ENCODE results near the gene IZUMO4. TPM values are rescaled to one million over a fixed set of nuclear protein-coding genes. Genes with fewer than 3 reads are reported as not detected.
A peak's percentile ranks its signal among the peaks of the same experiment; 100 is the strongest.
"Not testable (repeated sequence)": the region's sequence is repeated elsewhere in the genome, so short reads cannot be mapped to it uniquely, and the experiment has no call there.

The IZUMO4 gene
- total and polyA plus RNA-seq, 11 donors, result 1.7 to 6.2 (median 2.6) TPM; not detected in 1

DNA sequence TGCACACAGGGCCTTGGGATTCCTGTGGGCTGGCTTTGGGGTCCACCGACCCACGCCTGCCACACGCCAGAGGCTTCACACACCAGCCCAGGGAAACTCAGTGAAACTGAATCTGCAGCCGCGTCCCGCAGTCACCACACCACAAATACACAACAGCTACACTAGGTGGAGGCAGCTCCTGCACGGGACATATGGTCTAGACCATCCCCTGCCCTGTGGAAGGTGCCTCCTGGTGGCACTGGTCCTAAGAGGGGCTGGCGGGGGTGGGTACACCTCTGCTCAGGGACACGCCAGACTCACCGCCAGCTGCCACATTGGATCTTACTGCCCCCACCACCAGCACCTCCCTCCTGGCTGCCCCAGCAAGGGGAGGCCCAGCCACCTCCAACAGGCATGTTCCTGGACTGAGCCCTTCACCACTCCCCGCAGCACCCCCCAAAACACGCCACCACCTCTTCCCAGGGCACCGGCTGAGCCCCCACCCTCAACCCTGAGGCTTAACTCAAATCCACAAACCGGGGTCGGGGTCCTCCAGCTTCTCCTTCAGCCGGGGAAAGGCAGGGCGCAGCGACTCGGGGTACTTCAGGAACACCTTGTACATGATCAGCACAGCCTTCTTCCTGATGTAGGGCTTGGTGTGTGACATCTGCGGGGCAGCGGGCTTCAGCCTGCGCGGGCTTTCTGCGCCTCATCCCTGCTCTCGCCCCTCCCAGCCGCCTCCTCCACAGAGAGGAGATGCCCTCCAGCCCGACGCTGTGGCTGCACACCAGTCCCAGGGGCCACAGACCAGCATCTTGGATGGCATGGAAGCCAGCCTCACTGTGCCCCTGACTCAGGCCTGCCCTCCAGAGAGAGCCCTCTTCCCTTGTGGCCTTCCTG lies 33.4 kb downstream of the IZUMO4 start:
- peaks cover 0 to 85% (median 58%) of the 10 kb centered on the region in 9 donors for H3K36me3 ChIP-seq
- 91 to 95% (median 92%) methylated on average over 24 to 28 of the region's 28 CpGs for WGBS, 4 donors
- H3K4me3 ChIP-seq, result no peak overlapping the region
- H3K27me3 ChIP-seq, result no peaks in the 10 kb centered on the region
- H3K4me1 ChIP-seq, result peaks cover 0 to 32% (median 15%) of the 10 kb centered on the region in 12 donors
- TF ChIP-seq POLR2A (IDR thresholded peaks at IDR 0.05), result no peak
- no peak for DNase-seq
- no peaks in the 10 kb centered on the region for H3K9me3 ChIP-seq
- ATAC-seq, result peak in 1 of 4 donors; percentile 1
- intact Hi-C loops (cut with DNase I), result no loop called here
- peak overlapping the region in 11 of 12 donors; percentile 49 to 96 (median 72) for H3K27ac ChIP-seq

GRCh38 chr19:2131012-2131975 lies 34.6 kb downstream of the IZUMO4 start:
- ATAC-seq; DNase-seq; H3K4me3 ChIP-seq; H3K27me3 ChIP-seq; H3K9me3 ChIP-seq; intact Hi-C loops (cut with DNase I): not testable (repeated sequence)
- peak overlapping the region in 2 of 12 donors; percentile 92 to 96 for H3K27ac ChIP-seq
- H3K36me3 ChIP-seq, result peaks cover 0 to 83% (median 54%) of the 10 kb centered on the region in 9 donors
- WGBS, 4 donors, result 85 to 95% (median 91%) methylated on average over 25 to 67 of the region's 67 CpGs
- peaks cover 0 to 32% (median 15%) of the 10 kb centered on the region in 12 donors for H3K4me1 ChIP-seq

- WGBS, 4 donors, result 89 to 96% (median 95%) methylated on average over 12 to 14 of the region's 14 CpGs
- TF ChIP-seq CTCF (IDR thresholded peaks at IDR 0.05) (no peak), POLR2A (IDR thresholded peaks at IDR 0.05) (no peak)
- DNase-seq (no peak), ATAC-seq (no peak)
- H3K4me3 ChIP-seq, result no peak overlapping the region
- intact Hi-C loops (cut with DNase I), result no loop called here
- H3K36me3 ChIP-seq, result peaks cover 0 to 83% (median 54%) of the 10 kb centered on the region in 9 donors
- peaks cover 0 to 28% (median 14%) of the 10 kb centered on the region in 12 donors for H3K4me1 ChIP-seq
- H3K27me3 ChIP-seq, result no peaks in the 10 kb centered on the region
- no peaks in the 10 kb centered on the region for H3K9me3 ChIP-seq
- H3K27ac ChIP-seq, result peak overlapping the region in 3 of 12 donors; percentile 27 to 67 (median 42)
Observed at GRCh38 chr19:2132191-2132590, 35.5 kb downstream of the IZUMO4 start.

DNA sequence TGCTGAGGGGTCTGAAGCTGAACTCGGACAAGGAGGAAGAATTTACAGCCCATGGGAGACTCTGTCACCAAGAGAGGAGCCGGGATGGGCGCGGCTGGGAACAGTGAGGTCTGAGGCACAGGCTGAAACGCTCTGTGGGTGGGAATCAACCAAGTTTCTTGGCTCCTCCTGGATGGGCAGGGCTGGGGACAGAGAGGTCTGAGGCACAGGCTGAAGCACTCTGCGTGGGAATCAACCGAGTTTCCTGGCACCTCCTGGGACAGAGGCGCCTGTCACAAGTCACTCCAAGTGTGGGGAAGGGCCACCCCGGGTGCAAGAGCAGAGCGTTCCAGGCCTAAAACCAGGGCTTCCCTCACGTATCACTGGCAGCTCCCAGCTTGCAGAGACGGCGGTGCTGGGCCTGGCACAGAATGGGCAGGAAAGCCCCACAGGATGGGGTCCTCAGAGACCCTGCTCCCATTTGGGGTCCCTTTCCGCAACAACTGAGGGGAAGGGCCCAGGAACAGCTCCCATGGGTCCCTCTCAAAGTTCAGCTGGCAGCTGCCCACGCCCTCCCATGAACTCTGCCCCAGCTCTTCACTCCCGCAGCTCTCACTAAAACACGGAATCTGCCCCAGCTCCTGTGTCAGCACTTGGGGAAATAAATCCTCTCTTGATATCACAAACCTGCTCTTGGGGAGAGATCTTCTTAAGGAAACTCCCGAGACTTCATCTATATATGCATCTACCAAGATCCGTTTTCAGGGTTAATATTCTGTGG lies 36.2 kb downstream of the IZUMO4 start:
- H3K4me1 ChIP-seq, result peaks cover 0 to 26% (median 10%) of the 10 kb centered on the region in 12 donors
- peak; percentile 4 to 38 (median 14) for ATAC-seq
- H3K9me3 ChIP-seq, result no peaks in the 10 kb centered on the region
- intact Hi-C loops (cut with DNase I), result no loop called here
- H3K27ac ChIP-seq, result peak overlapping the region in 5 of 12 donors; percentile 13 to 67 (median 27)
- WGBS, 4 donors, result 68 to 92% (median 78%) methylated on average over 18 to 19 of the region's 19 CpGs
- no peak overlapping the region for H3K4me3 ChIP-seq
- H3K27me3 ChIP-seq, result no peaks in the 10 kb centered on the region
- TF ChIP-seq CTCF (IDR thresholded peaks at IDR 0.05) (no peak), POLR2A (IDR thresholded peaks at IDR 0.05) (no peak)
- peaks cover 0 to 83% (median 59%) of the 10 kb centered on the region in 9 donors for H3K36me3 ChIP-seq
- DNase-seq, result peak in 1 of 5 donors; percentile 76

Measured in heart left ventricle (tissue), 16 donors.